ENCODE results near the gene ARHGAP21.

The ARHGAP21 gene

GRCh38 chr10:24570658-24571426 is 152.8 kb downstream of the ARHGAP21 start:
- DNase-seq, result no peak

DNA sequence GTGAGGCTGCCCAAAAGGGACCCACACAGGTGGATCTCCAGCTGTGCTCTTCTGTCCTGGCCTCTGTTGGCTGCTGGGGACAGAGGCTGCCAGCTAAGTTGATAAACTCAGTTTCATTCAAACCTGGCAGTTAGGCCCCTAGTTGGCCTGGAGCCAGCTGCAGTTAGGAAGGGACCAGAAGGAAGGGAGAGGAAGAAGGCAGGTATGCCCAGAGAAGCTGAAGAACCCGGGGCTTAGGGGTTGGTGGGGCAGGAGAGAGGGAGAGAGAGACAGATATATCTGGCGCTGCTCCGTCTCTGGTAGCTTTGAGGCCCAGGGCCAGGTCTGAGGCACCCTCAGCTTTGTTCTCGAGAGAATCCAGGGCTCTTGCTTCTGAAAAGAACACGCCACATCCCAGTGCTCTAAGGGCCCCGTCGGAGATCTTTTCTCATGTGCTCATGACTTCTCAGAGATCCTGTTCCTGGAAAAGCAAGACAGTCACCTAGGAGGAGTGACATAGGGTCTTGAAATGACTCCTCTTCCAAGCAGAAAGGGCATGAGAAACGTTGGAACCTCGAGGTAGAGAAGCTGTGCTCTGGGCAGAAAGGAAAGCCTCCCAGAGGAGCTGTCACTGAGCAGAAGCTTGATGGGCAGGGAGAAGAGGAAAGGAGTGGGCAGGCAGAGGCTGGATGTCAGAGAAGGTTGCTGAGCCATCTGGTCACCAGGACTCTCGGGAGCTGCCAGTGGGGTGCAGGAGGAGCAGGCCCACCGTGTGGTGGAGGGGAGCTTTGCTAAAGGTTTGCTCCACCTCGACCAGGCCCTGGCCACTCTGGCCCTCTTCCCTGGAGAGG is 153.6 kb downstream of the ARHGAP21 start:
- DNase-seq, result no peak

GRCh38 chr10:24569330-24569796 is 154.3 kb downstream of the ARHGAP21 start:
- no peak for DNase-seq

DNA sequence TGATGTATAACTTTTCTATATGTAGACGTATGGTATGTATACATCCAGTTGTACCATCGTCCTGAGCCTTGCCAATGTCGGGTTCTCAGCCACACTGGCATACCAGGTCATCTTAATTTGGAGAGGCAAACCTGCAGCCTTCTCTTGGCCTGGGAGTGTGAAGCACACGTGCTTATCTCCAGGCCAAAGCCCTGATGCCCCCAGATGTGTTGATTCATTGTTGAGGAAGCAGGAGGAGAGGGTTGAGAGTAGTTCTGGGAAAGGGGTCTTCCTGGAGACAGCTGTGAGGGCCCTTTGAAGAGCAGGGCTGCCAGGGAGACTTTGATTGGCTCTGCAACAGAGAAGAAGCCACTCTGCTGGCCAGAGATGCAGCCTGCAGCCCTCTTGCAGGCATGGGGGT is 155.6 kb downstream of the ARHGAP21 start:
- DNase-seq, result no peak

DNA sequence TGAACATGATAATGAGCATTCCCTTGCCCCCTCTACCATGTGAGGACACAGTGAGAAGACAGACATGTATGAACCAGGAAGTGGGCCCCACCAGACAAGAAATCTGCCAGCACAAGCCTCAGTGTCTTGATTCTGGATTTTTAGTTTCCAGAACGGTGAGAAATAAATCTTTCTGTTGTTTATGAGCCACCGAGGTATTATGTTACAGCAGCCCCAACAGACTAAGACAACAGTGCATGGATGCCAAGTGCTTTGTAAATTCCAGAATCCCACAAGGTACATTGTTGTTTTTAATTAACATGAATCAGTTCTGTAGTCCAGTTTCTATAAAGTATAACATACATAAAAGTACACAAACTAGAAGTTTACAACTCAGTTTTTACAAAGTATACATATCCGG is 162.2 kb downstream of the ARHGAP21 start:
- no peak for DNase-seq

- DNase-seq, result peak; percentile 67
Observed at GRCh38 chr10:24556750-24557742, 166.6 kb downstream of the ARHGAP21 start.

DNA sequence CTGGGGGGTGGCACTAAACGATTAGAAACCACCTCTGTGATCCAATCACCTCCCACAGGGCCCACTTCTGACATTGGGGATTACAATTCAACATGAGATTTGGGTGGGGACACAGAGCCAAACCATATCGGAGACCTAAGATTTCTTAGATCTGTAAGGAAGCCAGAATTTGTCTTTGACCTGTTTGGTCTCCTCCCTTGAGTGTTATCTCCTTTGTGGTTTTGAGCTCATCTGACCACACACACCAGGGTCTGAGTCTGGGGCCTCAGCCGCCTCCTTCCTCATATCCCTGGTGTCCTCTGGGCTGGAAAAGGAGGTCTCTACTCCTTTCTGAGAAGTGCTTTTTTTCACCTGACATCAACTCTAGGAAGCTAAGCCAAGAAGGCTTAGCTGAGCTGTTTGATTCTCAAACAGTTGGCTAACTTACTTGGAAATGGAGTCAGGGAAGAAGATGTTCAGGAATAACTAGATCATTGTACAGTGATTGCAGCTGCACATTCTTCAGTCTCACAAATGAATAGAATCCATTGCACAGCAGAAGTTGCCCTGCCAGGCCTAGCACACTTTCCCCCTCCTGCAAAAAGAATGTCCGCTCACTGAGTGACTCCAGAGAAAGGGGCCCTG is 167.4 kb downstream of the ARHGAP21 start:
- no peak for DNase-seq

- no peak for DNase-seq
Observed at GRCh38 chr10:24554036-24554435, 169.7 kb downstream of the ARHGAP21 start.

- DNase-seq, result no peak
Observed at GRCh38 chr10:24553051-24553612, 170.6 kb downstream of the ARHGAP21 start.

- peak; percentile 9 for DNase-seq
Observed at GRCh38 chr10:24552346-24553016, 171.2 kb downstream of the ARHGAP21 start.

GRCh38 chr10:24551161-24551560 is 172.5 kb downstream of the ARHGAP21 start:
- DNase-seq, result no peak

GRCh38 chr10:24550680-24551079 is 173.0 kb downstream of the ARHGAP21 start:
- DNase-seq, result no peak

- no peak for DNase-seq
Observed at GRCh38 chr10:24545585-24545984, 178.1 kb downstream of the ARHGAP21 start.

DNA sequence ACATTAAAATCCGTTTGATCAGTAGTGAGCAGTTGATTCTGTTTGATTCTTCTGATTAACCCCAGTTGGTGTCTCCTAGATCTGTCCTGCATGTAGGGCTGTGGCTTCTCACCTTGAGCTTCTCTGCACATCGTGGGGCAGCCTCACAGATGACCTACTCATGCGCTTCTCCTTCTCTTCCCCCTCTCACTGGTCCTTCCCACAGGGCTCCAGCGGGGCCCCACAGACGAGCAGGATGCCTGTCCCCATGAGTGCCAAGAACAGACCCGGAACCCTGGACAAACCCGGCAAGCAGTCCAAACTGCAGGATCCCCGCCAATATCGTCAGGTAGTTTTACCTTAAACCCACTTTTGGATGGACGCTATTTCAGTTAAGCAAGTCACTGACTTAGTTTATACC is 178.9 kb downstream of the ARHGAP21 start:
- no peak for DNase-seq

DNA sequence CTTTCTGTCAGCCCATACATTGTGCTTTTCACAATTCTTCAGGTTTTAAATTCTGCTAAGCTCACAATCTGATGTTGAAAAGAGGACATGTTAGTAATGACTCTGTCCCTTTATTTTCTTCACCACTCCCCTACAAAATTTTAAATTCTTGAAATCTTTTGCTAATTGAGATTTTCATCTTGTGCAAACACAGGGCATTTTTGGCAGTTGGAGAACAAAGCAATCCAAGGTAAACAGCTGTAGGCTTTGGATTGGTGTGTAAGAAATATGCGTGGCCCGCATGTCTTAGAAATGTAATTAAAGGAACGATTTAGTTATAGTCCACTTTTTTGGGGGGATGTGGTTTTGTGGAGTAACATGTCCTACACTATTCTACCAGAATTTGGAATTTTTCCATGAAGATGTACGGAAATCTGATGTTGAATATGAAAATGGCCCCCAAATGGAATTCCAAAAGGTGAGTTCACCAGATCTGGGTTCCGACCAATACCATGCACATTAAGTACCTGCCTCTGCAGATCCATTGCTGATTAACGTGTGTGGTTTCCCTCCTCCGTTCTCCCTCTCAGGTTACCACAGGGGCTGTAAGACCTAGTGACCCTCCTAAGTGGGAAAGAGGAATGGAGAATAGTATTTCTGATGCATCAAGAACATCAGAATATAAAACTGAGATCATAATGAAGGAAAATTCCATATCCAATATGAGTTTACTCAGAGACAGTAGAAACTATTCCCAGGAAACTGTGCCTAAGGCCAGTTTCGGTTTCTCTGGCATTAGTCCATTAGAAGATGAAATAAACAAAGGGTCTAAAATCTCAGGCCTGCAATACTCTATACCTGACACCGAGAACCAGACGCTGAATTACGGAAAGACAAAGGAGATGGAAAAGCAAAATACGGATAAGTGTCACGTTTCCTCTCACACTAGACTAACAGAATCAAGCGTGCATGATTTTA is 181.1 kb downstream of the ARHGAP21 start:
- DNase-seq, result no peak

GRCh38 chr10:24541239-24541753 is 182.4 kb downstream of the ARHGAP21 start:
- no peak for DNase-seq

- DNase-seq, result no peak
Observed at GRCh38 chr10:24536636-24537035, 187.1 kb downstream of the ARHGAP21 start.

GRCh38 chr10:24533981-24534380 is 189.7 kb downstream of the ARHGAP21 start:
- DNase-seq, result no peak

Data from fibroblast of skin of right biceps (primary cell).